Inferior parietal cortex (tissue), 1 donor: ENCODE measurements around the gene CHMP2A.
A peak's percentile ranks its signal among the peaks of the same experiment; 100 is the strongest.
"Not testable (repeated sequence)": the region's sequence is repeated elsewhere in the genome, so short reads cannot be mapped to it uniquely, and the experiment has no call there.

ENCODE experiments used
- DNase-seq: peaks from one replicate; pipeline ENCODE4 v3.0.0-alpha.2; 2016; ENCODE audit errors: extremely low spot score

CHMP2A gene

GRCh38 chr19:58554494-58555368 is at the start of gene CHMP2A:
TSS of gene CHMP2A (minus strand) at chr19:58555105. CDS start at chr19:58554212, 893 bp downstream.
- peak; percentile 95 for DNase-seq

- no peak for DNase-seq
Measured at GRCh38 chr19:58586133-58586765, 31.3 kb upstream of the CHMP2A start.

GRCh38 chr19:58585442-58586132 is 30.7 kb upstream of the CHMP2A start:
- DNase-seq: peak; percentile 0

GRCh38 chr19:58584498-58585441 is 29.9 kb upstream of the CHMP2A start:
- peak; percentile 5 for DNase-seq

GRCh38 chr19:58582985-58583384 is 28.1 kb upstream of the CHMP2A start:
- no peak for DNase-seq

- peak; percentile 83 for DNase-seq
Measured at GRCh38 chr19:58581227-58582141, 26.6 kb upstream of the CHMP2A start.

GRCh38 chr19:58579473-58580142 is 24.7 kb upstream of the CHMP2A start:
- DNase-seq: no peak

GRCh38 chr19:58578012-58578925 is 23.4 kb upstream of the CHMP2A start:
- no peak for DNase-seq

GRCh38 chr19:58577581-58577980 is 22.7 kb upstream of the CHMP2A start:
- not testable (repeated sequence) for DNase-seq

- peak; percentile 91 for DNase-seq
Measured at GRCh38 chr19:58575183-58576041, 20.5 kb upstream of the CHMP2A start.

- DNase-seq: no peak
Measured at GRCh38 chr19:58573658-58574164, 18.8 kb upstream of the CHMP2A start.

GRCh38 chr19:58572818-58573657 is 18.1 kb upstream of the CHMP2A start, which contains the start of gene MZF1:
TSS of gene MZF1 (minus strand) at chr19:58573335. CDS start at chr19:58571389, 1,946 bp downstream.
- DNase-seq: peak; percentile 99

GRCh38 chr19:58572026-58572817 is 17.3 kb upstream of the CHMP2A start:
- DNase-seq: no peak

- no peak for DNase-seq
Measured at GRCh38 chr19:58571575-58571947, 16.7 kb upstream of the CHMP2A start.

GRCh38 chr19:58570770-58571574 is 16.1 kb upstream of the CHMP2A start:
- DNase-seq: no peak
